Muscle of leg (tissue), 11 donors: ENCODE results near the gene CTBP1. TPM values are rescaled to one million over a fixed set of nuclear protein-coding genes. Genes with fewer than 3 reads are reported as not detected.

Source experiments
- DNase-seq: peaks from one replicate; pipeline ENCODE4 v3.0.0; 2013
- H3K27ac ChIP-seq: one replicate; pipeline ENCODE4 v1.5.1; 2013; ENCODE audit warnings: mild to moderate bottlenecking, low read length, control low read depth
- H3K27me3 ChIP-seq: one replicate; pipeline ENCODE4 v1.6.1; 2013; ENCODE audit warnings: low read length; ENCODE audit not compliant: control insufficient read depth, insufficient read depth
- H3K36me3 ChIP-seq: one replicate; pipeline ENCODE4 v1.6.1; 2013; ENCODE audit warnings: low read length; ENCODE audit not compliant: control insufficient read depth, insufficient read depth
- H3K4me1 ChIP-seq: one replicate; pipeline ENCODE4 v1.6.1; 2013; ENCODE audit warnings: low read length; ENCODE audit not compliant: control insufficient read depth, insufficient read depth
- H3K4me3 ChIP-seq: one replicate; pipeline ENCODE4 v1.5.1; 2013; ENCODE audit warnings: low read length, control low read depth
- H3K9me3 ChIP-seq: replicated peaks from 2 replicates; pipeline ENCODE4 v1.6.1; 2013; ENCODE audit warnings: low read depth, low read length; ENCODE audit not compliant: control insufficient read depth
- WGBS: methylation state at CpG from one replicate; pipeline ENCODE4 v1.1.5; 2013; ENCODE audit warnings: missing lambda C conversion rate; ENCODE audit not compliant: insufficient coverage; 5-methylcytosine and 5-hydroxymethylcytosine counted together
- polyA plus RNA-seq, 8 donors: library from polyadenylated mRNA; unstranded; fragments of 120-200 nt; gene quantifications; one replicate each; pipeline versions ENCODE4 v1.2.1 to v1.2.3, GENCODE V29; 2013; ENCODE audit warnings: inconsistent platforms in 1 of 8, low replicate concordance in 1 of 8; ENCODE audit not compliant: insufficient read length in 8 of 8, insufficient read depth in 1 of 8
- total RNA-seq: library from RNA; stranded (reverse); fragments of 120-200 nt; gene quantifications from one replicate; pipeline ENCODE4 v1.2.4, GENCODE V29; 2013

CTBP1 gene
- total and polyA plus RNA-seq, 9 donors = 81.9 to 146 (median 118) TPM

DNA sequence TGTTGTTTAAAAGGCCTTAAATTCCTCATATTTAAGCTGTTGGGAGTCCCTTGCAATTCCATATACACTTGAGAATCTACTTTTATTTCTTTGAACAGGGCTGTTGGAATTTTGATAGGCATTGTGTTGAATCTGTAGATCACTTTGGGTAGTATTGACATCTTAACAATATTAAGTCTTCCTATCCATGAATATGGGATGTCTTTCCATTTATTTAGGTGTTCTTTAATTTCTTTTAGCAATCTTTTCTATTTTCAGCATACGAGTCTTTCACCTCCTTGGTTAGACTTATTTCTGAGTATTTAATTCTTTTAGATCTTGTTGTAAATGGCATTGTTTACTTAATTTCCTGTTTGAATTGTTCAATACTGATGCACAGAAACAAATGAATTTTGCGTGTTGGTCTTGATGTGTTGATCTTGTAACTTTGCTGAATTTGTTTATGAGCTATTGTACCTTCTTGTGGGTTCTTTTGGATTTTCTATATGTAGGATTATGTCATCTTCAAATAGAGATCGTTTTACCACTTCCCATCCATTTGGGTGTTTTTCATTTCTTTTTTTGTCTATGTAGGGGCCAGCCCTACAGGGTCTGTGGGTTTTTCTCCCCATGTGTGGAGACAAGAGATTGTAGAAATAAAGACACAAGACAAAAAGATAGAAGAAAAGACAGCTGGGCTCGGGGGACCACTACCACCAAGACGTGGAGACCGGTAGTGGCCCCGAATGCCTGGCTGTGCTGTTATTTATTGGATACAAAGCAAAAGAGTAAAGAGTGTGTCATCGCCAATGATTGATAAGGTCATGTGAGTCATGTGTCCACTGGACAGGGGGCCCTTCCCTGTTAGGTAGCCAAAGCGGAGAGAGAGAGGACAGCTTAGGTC, 18.2 kb upstream of the CTBP1 start:
- H3K4me3 ChIP-seq = no peak overlapping the region
- no peaks in the 10 kb centered on the region for H3K36me3 ChIP-seq
- no peaks in the 10 kb centered on the region for H3K27me3 ChIP-seq
- WGBS = 94% methylated on average over 3 of the region's 9 CpGs
- DNase-seq = no peak
- H3K4me1 ChIP-seq = no peaks in the 10 kb centered on the region
- H3K9me3 ChIP-seq = peaks cover 6% of the 10 kb centered on the region
- H3K27ac ChIP-seq = no peak overlapping the region

DNA sequence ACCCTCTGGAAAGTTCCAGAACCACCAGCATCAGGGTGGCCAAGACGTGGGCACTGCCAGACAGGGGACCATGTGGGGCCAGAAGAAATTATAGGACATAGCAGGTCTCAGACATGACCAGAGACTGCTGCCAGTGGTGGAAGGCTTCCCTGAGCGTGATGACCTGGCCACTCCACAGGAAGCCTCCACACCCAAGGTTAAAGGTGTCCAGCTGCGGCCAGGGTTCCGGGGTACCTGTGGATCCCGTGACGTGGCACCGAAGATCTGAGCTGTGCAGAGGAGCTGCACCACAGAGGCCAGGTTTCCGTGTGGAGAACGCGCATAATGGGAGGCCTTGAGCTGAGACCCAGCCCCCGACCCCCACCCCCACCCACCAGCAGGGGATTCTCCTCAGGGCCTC, 16.4 kb upstream of the CTBP1 start:
- no peak for DNase-seq
- Histone ChIP-seq H3K36me3 (no peaks in the 10 kb centered on the region), H3K4me1 (peaks cover 2% of the 10 kb centered on the region), H3K9me3 (peaks cover 6% of the 10 kb centered on the region), H3K27me3 (no peaks in the 10 kb centered on the region), H3K27ac (no peak overlapping the region), H3K4me3 (no peak overlapping the region)
- 97% methylated on average over 11 of the region's 11 CpGs for WGBS

DNA sequence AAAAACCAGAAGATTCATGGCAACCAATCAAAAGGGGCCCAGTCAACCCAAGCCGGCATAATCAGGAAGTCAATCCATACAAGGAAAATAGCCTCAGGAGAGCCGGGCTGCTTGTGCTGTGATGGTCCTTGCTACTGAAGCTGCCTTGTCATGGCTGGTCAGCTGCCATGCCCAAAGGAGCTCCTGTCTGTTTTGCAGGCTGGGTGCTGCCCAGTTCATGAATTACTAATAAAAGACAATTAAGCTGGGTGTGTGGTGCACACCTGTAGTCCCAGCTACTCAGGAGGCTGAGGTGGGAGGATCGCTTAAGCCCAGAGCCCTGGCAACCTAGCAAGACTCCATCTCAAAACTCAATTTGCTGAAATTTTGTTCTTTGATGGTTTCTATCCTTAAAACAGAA, 16.0 kb upstream of the CTBP1 start:
- DNase-seq = no peak
- Histone ChIP-seq H3K9me3 (peaks cover 6% of the 10 kb centered on the region), H3K4me3 (no peak overlapping the region), H3K36me3 (no peaks in the 10 kb centered on the region), H3K27ac (no peak overlapping the region), H3K27me3 (no peaks in the 10 kb centered on the region), H3K4me1 (peaks cover 2% of the 10 kb centered on the region)
- 92% methylated on average over 3 of the region's 3 CpGs for WGBS

DNA sequence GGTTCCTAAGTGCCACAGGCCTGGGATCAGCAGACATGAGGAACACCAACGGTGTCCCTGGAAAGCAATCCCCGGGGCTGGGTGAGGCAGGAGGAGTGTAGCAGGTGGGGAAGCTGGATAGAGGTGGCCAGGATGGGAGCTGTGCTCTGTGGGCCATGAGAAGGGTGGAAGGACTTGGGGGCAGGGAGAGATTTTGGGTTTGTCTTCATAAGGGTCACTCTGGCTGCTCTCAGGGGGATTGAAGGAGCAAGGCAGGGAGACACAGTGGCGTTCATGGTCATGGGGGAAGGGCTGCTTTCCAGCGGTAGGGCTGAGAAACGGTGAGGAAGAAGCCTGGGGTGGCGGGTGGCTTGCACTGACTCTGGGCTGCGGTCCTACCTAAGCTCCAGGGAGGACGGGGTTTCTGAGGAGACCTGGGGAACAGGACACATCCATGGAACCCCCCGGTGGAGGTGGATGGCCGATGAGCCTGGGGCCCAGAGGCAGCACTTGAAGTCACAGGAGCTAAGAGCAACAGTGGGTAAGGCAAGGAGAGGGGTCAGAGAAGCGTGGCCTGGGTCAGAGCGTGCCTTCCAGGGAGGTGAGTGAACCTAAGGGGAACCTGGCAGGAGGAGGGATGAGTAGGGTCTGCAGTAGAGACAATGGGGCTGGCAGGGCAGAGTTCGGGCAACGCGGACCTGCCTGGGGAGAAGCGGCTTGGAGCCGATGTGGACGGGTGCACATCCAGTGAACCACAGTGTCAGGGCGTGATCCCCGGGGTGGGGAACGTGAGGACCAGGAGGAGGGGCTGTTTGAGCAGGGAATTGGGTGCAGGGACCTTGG, 12.4 kb upstream of the CTBP1 start:
- H3K4me3 ChIP-seq = no peak overlapping the region
- H3K27me3 ChIP-seq = no peaks in the 10 kb centered on the region
- H3K4me1 ChIP-seq = peaks cover 2% of the 10 kb centered on the region
- H3K27ac ChIP-seq = no peak overlapping the region
- H3K9me3 ChIP-seq = peaks cover 8% of the 10 kb centered on the region
- H3K36me3 ChIP-seq = no peaks in the 10 kb centered on the region
- 93% methylated on average over 17 of the region's 21 CpGs for WGBS
- no peak for DNase-seq

DNA sequence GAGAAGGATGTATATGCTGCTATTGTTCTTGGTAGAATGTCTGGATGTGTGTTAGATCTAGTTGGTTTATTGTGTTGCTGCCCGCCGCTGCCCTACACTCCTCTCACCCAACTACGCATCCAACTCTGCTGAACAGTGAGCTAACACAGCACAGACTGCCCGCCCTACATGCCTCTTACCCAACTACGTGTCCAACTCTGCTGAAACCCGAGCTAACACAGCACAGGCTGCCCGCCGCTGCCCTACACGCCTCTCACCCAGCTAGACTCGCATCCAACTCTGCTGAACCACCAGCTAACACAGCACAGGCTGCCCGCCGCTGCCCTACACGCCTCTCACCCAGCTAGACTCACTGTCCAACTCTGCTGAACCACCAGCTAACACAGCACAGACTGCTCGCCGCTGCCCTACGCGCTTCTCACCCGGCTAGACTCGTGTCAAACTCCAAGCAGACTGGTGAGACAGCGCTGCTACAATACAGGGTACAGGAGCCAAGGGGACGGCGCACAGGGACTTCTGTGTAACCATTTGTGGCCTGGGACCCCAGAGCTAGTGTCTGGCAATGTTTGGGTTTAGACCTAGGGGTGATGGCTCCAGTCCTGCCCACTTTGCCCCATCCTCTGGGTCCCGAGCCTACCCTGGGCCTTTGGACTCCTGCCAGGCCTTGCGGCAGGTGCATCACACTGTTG, 11.6 kb upstream of the CTBP1 start:
- Histone ChIP-seq H3K4me1 (peaks cover 2% of the 10 kb centered on the region), H3K36me3 (no peaks in the 10 kb centered on the region), H3K4me3 (no peak overlapping the region), H3K9me3 (peaks cover 13% of the 10 kb centered on the region), H3K27ac (no peak overlapping the region), H3K27me3 (no peaks in the 10 kb centered on the region)
- WGBS = 82% methylated on average over 22 of the region's 24 CpGs
- no peak for DNase-seq

DNA sequence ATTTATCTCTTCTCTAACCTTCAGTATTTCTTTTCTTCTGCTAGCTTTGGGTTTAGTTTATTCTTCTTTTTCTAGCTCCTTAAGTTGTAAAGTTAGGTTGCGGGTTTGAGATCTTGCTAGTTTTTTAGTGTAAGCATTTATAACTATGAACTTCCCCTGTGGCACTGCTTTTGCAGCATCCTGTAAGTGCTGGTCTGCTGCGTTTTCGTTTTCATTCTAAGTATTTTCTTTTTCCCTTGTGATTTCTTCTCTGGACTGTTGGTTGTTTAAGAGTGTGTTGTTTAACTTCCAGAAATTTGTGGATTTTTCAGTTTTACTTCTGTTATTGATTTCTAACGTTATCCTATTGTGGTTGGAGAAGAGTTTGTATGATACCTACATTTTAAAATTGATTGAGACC, 11.0 kb upstream of the CTBP1 start:
- no CpG with 5 or more reads among the region's 4 CpGs for WGBS
- H3K4me3 ChIP-seq = no peak overlapping the region
- H3K27ac ChIP-seq = no peak overlapping the region
- H3K27me3 ChIP-seq = no peaks in the 10 kb centered on the region
- H3K4me1 ChIP-seq = peaks cover 2% of the 10 kb centered on the region
- peaks cover 19% of the 10 kb centered on the region for H3K9me3 ChIP-seq
- no peak for DNase-seq
- no peaks in the 10 kb centered on the region for H3K36me3 ChIP-seq

DNA sequence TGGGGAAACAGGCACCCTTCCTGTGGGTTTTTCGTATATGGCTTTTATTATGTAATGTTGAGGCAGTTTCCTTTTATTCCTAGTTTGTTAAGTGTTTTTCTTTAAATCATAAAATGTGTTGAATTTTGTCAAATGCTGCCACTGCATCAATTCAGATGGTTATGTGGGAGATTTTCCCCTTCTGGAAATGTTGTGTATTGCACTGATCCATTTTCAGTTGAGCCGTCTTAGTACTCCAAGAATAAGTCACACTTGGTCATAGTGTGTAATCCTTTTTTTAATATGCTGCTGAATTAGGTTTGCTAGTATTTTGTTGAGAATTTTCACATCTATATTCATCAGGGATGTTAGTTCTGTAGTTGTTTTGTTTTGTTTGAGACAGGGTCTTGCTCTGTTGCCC, 9.5 kb upstream of the CTBP1 start:
- DNase-seq = no peak
- no peak overlapping the region for H3K4me3 ChIP-seq
- no peak overlapping the region for H3K27ac ChIP-seq
- peaks cover 2% of the 10 kb centered on the region for H3K4me1 ChIP-seq
- WGBS = no CpG with 5 or more reads among the region's 2 CpGs
- no peaks in the 10 kb centered on the region for H3K27me3 ChIP-seq
- H3K9me3 ChIP-seq = peaks cover 29% of the 10 kb centered on the region
- H3K36me3 ChIP-seq = no peaks in the 10 kb centered on the region

DNA sequence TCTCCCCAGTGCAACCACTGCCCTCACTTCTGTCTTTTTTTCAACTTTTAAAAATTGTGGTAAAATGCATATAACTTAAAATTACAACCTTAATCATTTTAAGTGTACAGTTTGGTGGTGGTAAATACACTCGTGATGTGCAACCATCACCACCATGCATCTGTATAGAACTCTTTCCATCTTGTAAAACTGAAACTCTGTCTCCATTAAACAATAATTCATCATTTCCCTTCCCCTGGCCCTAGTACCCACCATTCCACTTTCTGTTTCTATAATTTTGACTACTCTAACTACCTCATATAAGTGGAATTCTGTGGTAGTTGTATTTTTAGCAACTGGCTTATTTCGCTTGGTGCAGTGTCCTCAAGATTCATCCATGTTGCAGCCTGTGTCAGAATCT, 6.8 kb upstream of the CTBP1 start:
- Histone ChIP-seq H3K4me3 (no peak overlapping the region), H3K4me1 (peaks cover 3% of the 10 kb centered on the region), H3K9me3 (peaks cover 48% of the 10 kb centered on the region), H3K27ac (no peak overlapping the region), H3K27me3 (no peaks in the 10 kb centered on the region), H3K36me3 (peaks cover 14% of the 10 kb centered on the region)
- no peak for DNase-seq
- no CpG with 5 or more reads among the region's 2 CpGs for WGBS

DNA sequence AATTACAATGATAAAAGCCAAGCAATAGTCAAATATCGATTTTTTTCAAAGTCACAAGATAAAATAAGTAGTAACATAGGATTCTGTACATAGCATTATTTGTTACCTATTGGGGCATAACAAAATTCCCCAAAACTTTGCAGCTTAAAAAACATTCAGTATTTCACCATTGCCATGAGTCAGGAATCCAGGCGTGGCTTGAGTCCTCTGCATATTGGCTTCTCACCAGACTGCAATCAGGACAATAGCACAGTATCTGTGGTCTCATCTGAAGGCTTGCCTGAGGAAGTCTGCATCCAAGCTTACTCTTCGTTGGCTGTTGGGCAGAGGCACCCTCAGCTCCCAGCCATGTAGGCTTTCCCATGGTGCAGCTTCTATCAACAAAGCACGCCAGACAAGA, 6.2 kb upstream of the CTBP1 start:
- no peak for DNase-seq
- Histone ChIP-seq H3K36me3 (peaks cover 14% of the 10 kb centered on the region), H3K4me3 (no peak overlapping the region), H3K9me3 (peaks cover 52% of the 10 kb centered on the region), H3K27me3 (no peaks in the 10 kb centered on the region), H3K27ac (no peak overlapping the region), H3K4me1 (peaks cover 8% of the 10 kb centered on the region)
- 91% methylated on average over 2 of the region's 4 CpGs for WGBS

DNA sequence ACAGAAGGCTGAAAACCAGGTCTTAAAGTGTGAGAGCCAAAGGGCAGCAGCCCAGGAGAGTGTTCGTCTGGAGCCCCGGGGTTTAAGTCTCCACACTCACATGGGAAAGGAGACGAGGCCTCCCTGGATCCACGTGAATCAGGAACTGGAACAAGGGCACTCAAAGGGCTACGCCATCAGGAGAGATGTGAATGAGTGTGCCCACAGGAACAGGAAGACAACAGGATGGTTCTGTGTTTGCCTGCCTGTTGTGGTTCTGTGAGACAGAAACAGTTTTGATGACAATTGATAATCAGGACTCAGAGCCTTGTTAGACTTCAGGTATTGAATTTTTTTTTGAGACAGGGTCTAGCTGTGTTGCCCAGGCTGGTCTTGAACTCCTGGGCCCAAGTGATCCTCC, 4.9 kb upstream of the CTBP1 start:
- H3K36me3 ChIP-seq = peaks cover 14% of the 10 kb centered on the region
- no peak overlapping the region for H3K27ac ChIP-seq
- WGBS = 97% methylated on average over 5 of the region's 5 CpGs

More for the DNA sequence above, 4.9 kb upstream of the CTBP1 start:
- Histone ChIP-seq H3K27me3 (no peaks in the 10 kb centered on the region), H3K9me3 (peaks cover 52% of the 10 kb centered on the region), H3K4me1 (peaks cover 15% of the 10 kb centered on the region), H3K4me3 (no peak overlapping the region)
- DNase-seq = no peak
